A673 (cell line): ENCODE measurements around the gene NSUN2. TPM values are rescaled to one million over a fixed set of nuclear protein-coding genes. Genes with fewer than 3 reads are reported as not detected.

Source experiments
- BruUV-seq: library from RNA; stranded (reverse); fragments of 400-500 nt; replicated peaks from 2 replicates; lab custom pipeline; 2021; lab: Mats Ljungman, UMichigan
- CTCF ChIA-PET: fragments of 300-600 bp; sonication (Branson Sonifier 250); formaldehyde crosslinking; loops from one replicate; lab custom pipeline; 2022; ENCODE audit warnings: antibody characterized with exemption; lab: Charles Lee
- POLR2A ChIA-PET: fragments of 300-600 bp; sonication (Branson Sonifier 250); formaldehyde crosslinking; loops from one replicate; lab custom pipeline; 2022; ENCODE audit warnings: antibody characterized with exemption; ENCODE audit not compliant: low non-redundant PET; lab: Charles Lee
- DNase-seq: peaks from one replicate; pipeline ENCODE4 v3.0.0-alpha.2; 2015; ENCODE audit warnings: low spot score
- H3K27ac ChIP-seq: fragments of 200-600 bp; sonication (generic); 2 replicates; pipeline ENCODE4 v1.5.1; 2016; ENCODE audit warnings: mixed run types, low read depth, mild to moderate bottlenecking, mixed read lengths, antibody characterized with exemption, low read length; ENCODE audit not compliant: poor library complexity, severe bottlenecking
- H3K27me3 ChIP-seq: fragments of 200-600 bp; sonication (generic); replicated peaks from 2 replicates; pipeline ENCODE4 v1.6.1; 2017; ENCODE audit warnings: mixed run types, low read depth, mild to moderate bottlenecking, mixed read lengths, antibody characterized with exemption, low read length; ENCODE audit not compliant: insufficient read depth, poor library complexity
- H3K36me3 ChIP-seq: fragments of 200-600 bp; sonication (generic); 2 replicates; pipeline ENCODE4 v1.6.1; 2016; ENCODE audit warnings: mixed run types, mild to moderate bottlenecking, mixed read lengths, antibody characterized with exemption, low read length; ENCODE audit not compliant: insufficient read depth, poor library complexity, severe bottlenecking
- H3K4me1 ChIP-seq: fragments of 200-600 bp; sonication (generic); 2 replicates; pipeline ENCODE4 v1.6.1; 2017; ENCODE audit warnings: mixed run types, mild to moderate bottlenecking, mixed read lengths, antibody characterized with exemption, low read length; ENCODE audit not compliant: insufficient read depth, poor library complexity, severe bottlenecking
- H3K4me3 ChIP-seq: fragments of 200-600 bp; sonication (generic); 2 replicates; pipeline ENCODE4 v1.5.1; 2016; ENCODE audit warnings: low read depth, mixed run types, mild to moderate bottlenecking, mixed read lengths, low read length; ENCODE audit not compliant: poor library complexity, severe bottlenecking
- H3K9me3 ChIP-seq: fragments of 200-600 bp; sonication (generic); 2 replicates; pipeline ENCODE4 v1.6.1; 2016; ENCODE audit warnings: mixed run types, low read depth, mild to moderate bottlenecking, mixed read lengths, antibody characterized with exemption, low read length; ENCODE audit not compliant: poor library complexity, severe bottlenecking
- EZH2 ChIP-seq: fragments of 200-600 bp; sonication (generic); IDR thresholded peaks from 2 replicates; pipeline ENCODE4 v1.6.1; 2017; ENCODE audit warnings: borderline replicate concordance, low read depth, mild to moderate bottlenecking, mixed read lengths, antibody characterized with exemption, low read length; ENCODE audit not compliant: poor library complexity, severe bottlenecking
- intact Hi-C: fragments of 100-400 bp; cut with micrococcal nuclease; formaldehyde crosslinking; loops from one replicate; pipeline ENCODE4 v1.10.0; 2022; ENCODE audit not compliant: unreplicated experiment
- total RNA-seq: library from RNA; stranded (reverse); gene quantifications from 2 replicates; pipeline ENCODE4 v1.2.3, GENCODE V29; 2021
- TF ChIP-seq, protein P1 (sequence below): fragments of 300-800, 200-600 bp; sonication (generic); conservative IDR thresholded peaks from 2 replicates; pipeline ENCODE4 v1.5.1; 2017; ENCODE audit warnings: low read depth, mild to moderate bottlenecking, antibody characterized with exemption, low read length, moderate library complexity, mixed read lengths

Gene NSUN2
- total RNA-seq, 1 experiment from 2014 or later = 111 TPM

- H3K4me1 ChIP-seq = no peaks in the 10 kb centered on the region
- DNase-seq = no peak
- no TSS peak for BruUV-seq
- no peaks in the 10 kb centered on the region for H3K27me3 ChIP-seq
- no peak overlapping the region for H3K27ac ChIP-seq
- POLR2A ChIA-PET = no interaction called here
- no peak overlapping the region for H3K4me3 ChIP-seq
- no peaks in the 10 kb centered on the region for H3K36me3 ChIP-seq
- TF ChIP-seq, protein P1, sequence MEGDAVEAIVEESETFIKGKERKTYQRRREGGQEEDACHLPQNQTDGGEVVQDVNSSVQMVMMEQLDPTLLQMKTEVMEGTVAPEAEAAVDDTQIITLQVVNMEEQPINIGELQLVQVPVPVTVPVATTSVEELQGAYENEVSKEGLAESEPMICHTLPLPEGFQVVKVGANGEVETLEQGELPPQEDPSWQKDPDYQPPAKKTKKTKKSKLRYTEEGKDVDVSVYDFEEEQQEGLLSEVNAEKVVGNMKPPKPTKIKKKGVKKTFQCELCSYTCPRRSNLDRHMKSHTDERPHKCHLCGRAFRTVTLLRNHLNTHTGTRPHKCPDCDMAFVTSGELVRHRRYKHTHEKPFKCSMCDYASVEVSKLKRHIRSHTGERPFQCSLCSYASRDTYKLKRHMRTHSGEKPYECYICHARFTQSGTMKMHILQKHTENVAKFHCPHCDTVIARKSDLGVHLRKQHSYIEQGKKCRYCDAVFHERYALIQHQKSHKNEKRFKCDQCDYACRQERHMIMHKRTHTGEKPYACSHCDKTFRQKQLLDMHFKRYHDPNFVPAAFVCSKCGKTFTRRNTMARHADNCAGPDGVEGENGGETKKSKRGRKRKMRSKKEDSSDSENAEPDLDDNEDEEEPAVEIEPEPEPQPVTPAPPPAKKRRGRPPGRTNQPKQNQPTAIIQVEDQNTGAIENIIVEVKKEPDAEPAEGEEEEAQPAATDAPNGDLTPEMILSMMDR = no peak
- no peak for TF ChIP-seq EZH2
- CTCF ChIA-PET = no interaction called here
- no peaks in the 10 kb centered on the region for H3K9me3 ChIP-seq
- intact Hi-C loops = no loop called here
Measured at GRCh38 chr5:6675784-6676491, 43.1 kb upstream of the NSUN2 start.

GRCh38 chr5:6674886-6675285 is 42.0 kb upstream of the NSUN2 start:
- Histone ChIP-seq H3K27ac (no peak overlapping the region), H3K9me3 (no peaks in the 10 kb centered on the region), H3K27me3 (no peaks in the 10 kb centered on the region), H3K36me3 (no peaks in the 10 kb centered on the region), H3K4me1 (no peaks in the 10 kb centered on the region), H3K4me3 (no peak overlapping the region)
- CTCF ChIA-PET = no interaction called here
- no peak for DNase-seq
- no TSS peak for BruUV-seq
- intact Hi-C loops = no loop called here
- POLR2A ChIA-PET = no interaction called here
- TF ChIP-seq, protein P1 = no peak
- no peak for TF ChIP-seq EZH2

GRCh38 chr5:6674421-6674820 is 41.6 kb upstream of the NSUN2 start:
- CTCF ChIA-PET = no interaction called here

More at GRCh38 chr5:6674421-6674820, 41.6 kb upstream of the NSUN2 start:
- TF ChIP-seq EZH2 = no peak
- TF ChIP-seq, protein P1 = no peak
- Histone ChIP-seq H3K27ac (no peak overlapping the region), H3K27me3 (no peaks in the 10 kb centered on the region), H3K36me3 (no peaks in the 10 kb centered on the region), H3K4me3 (no peak overlapping the region), H3K4me1 (no peaks in the 10 kb centered on the region), H3K9me3 (no peaks in the 10 kb centered on the region)
- intact Hi-C loops = no loop called here
- DNase-seq = no peak
- POLR2A ChIA-PET = no interaction called here
- no TSS peak for BruUV-seq
